Stimulated activated CD4-positive, alpha-beta T cell treated with anti-CD3 and anti-CD28 coated beads, Interleukin-15, amount 100 ng/mL, for 24 hours (primary cell): ENCODE results near the gene CRB1.

Experiments
- DNase-seq: peaks from one replicate; pipeline ENCODE4 v3.0.0-alpha.2; 2020

The CRB1 gene

DNA sequence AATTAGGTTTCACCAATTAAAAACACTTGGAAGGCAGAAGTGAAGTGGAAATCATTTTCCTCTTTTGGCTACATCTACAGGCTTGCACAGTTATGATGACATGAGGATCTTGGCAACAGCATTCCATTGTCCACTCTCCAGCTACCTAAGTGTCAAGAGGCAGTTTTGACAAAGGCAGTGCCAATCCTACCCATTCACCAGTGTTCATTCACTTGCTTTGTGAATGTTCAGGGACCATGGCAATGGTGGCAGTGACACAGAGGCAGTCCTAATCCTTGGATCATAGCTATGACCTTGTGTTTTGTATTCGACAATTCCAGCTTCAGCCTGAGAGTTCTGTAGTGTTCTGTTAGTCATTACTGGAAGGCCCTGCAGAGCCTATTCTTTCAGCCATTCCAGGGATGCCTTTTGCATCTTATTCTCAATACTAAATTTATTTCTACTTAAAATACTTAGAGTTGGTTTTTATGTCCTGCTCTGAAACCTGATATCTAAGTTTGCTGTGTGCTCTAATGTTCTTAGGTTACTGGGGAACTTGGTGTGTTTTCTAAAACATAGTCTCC lies 36.7 kb downstream of the CRB1 start:
- no peak for DNase-seq

GRCh38 chr1:197305925-197306324 lies 37.9 kb downstream of the CRB1 start:
- no peak for DNase-seq

DNA sequence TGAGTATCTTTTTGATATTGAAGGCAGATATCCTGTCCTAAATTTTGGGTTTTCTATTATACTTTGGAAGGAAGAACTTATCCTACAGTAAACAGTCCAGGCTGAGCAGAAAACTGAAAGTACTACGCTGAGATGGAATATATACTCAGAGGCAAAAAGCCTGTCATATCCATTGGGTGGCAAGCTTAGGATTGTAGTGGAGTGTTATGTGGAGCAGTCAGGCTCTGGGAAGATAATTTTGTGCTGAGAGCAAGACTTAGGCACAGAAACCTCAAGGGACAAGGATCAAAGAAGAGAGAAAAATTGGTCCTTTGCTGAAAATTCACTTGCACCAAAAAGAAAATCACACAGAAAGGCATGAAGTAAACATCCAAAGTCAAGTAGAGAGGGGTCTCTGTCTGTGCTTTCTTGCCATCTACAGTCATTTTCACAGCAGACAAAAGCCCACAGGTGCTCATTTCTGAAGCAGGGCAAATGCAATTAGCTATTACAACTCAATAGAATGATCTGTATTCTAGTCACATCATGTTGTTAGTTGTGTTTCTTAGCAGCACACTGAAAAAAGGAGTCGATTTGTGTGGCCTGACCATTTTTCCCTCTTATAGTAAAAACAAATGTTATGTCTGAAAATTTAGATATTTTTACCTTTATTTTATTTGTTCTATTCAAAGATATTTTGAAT lies 38.5 kb downstream of the CRB1 start:
- no peak for DNase-seq

DNA sequence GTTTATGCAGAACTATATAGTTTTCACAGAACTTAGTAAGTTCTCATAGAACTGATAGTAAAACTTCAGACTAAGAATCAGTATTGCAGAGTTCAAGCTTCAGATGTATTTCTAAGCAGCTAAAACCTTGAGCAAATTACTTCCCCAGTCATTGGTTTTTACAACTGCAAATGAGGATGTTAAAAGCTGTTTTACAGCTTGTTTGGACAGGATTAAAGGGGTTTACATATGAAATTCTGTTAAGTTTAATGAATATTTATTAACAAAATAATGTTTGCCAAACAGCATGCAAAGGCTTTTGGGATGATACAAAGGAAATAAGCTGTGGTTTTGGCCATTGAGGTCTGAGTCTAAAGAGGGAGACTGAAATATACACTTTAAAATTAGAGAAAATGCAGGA lies 39.1 kb downstream of the CRB1 start:
- DNase-seq = no peak

DNA sequence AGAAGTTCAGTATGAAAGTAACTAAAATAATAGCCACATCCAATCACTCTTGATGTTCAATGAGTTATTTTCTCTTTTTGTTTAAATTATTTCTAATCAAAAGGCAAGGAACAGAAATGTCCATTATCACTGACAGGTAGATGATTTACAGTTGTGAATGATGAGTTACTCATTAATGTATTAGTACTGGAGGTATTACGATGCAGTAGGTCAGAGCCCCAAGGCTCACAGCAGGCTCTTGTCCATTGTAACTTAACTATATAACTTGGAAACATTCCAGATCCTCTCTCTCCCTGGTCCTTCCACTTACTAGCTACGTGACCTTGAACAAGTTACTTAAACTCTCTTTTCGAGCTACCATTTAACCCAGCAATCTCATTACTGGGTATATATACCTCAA lies 39.5 kb downstream of the CRB1 start:
- no peak for DNase-seq

DNA sequence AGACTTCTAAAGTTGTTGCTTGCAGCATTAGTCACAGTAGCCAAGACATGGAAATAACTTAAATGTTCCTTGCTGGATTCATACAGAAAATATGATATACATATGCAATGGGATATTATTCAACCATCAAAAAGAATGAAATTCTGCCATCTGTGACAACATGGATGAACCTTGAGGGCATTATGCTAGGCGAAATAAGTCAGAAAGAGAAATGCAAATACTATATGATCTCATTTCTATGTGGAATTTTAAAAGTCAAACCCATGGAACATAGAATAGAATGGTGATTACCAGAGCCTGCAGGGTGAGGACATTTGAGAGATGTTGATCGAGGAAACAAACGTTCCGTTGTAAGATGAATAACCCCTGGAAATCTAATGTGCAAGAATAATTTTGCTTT lies 43.0 kb downstream of the CRB1 start:
- DNase-seq = no peak

GRCh38 chr1:197312163-197312562 lies 44.1 kb downstream of the CRB1 start:
- no peak for DNase-seq

- DNase-seq = no peak
Measured at GRCh38 chr1:197313713-197314112, 45.7 kb downstream of the CRB1 start.

DNA sequence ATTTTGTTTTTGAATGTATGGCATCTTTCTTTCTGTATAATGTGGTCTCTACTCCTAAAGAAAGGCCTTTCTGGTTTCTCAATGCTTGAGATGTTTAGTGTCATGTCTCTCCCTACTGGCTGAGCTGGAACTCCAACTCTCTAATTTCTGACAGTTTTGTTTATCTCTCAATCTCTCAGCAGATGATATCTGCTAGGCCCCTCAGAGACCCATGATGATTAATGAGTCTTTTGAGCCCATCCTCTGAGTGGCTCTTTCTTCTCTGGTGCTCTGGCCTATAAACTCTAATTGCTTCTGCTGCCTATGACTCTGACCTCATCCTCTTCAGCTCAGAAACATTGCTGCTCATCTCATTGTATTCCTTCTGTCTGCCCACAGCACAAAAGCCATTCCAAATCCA lies 46.6 kb downstream of the CRB1 start:
- DNase-seq = no peak

GRCh38 chr1:197319631-197320030 lies 51.6 kb downstream of the CRB1 start:
- no peak for DNase-seq

- no peak for DNase-seq
Measured at GRCh38 chr1:197320991-197321531, 53.0 kb downstream of the CRB1 start.

GRCh38 chr1:197321811-197322210 lies 53.8 kb downstream of the CRB1 start:
- DNase-seq = no peak

GRCh38 chr1:197327776-197328364 lies 59.8 kb downstream of the CRB1 start:
- no peak for DNase-seq

- DNase-seq = no peak
Measured at GRCh38 chr1:197330213-197330612, 62.2 kb downstream of the CRB1 start.

- no peak for DNase-seq
Measured at GRCh38 chr1:197331565-197331964, 63.5 kb downstream of the CRB1 start.

GRCh38 chr1:197333041-197333440 lies 65.0 kb downstream of the CRB1 start:
- DNase-seq = no peak

DNA sequence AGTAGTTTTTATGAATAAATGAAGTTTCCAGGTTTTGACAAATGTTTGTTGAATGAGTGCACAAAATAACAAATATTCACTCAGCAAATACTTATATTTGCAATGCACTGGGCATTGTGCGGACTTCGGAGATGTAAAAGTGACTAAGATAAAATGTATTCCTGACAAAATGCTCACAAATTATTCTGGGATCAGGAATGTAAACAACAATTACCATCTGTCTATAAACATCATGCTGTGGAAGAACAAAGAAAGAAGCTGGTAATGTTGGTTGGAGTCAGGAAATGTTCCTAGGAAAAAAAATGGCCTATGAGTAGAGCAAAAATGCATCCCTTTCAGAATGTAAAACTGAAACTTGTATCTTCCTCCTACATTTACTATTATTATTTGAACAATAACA lies 68.5 kb downstream of the CRB1 start:
- no peak for DNase-seq

- DNase-seq = no peak
Measured at GRCh38 chr1:197339106-197340060, 71.3 kb downstream of the CRB1 start.

- DNase-seq = no peak
Measured at GRCh38 chr1:197341626-197342025, 73.6 kb downstream of the CRB1 start.

GRCh38 chr1:197342044-197342565 lies 74.1 kb downstream of the CRB1 start:
- no peak for DNase-seq

DNA sequence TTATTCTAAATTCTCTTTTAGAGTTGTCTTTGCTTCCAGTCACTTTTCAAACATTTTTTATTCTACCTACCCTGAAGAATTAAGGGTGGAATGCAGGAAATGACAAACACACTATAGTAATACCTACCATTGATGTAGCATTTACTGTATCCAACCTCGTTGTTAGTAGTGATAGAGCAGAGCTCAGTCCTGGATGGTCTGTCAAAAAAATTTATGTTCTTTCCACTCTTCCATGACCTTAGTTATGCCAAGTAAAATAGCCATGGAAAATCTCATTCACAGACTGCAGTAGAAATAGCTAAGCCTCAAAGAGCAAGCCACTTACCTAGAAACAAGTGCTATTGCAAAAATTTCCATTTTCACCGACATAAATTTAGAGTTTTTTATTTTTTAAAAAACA lies 74.6 kb downstream of the CRB1 start:
- DNase-seq = no peak

DNA sequence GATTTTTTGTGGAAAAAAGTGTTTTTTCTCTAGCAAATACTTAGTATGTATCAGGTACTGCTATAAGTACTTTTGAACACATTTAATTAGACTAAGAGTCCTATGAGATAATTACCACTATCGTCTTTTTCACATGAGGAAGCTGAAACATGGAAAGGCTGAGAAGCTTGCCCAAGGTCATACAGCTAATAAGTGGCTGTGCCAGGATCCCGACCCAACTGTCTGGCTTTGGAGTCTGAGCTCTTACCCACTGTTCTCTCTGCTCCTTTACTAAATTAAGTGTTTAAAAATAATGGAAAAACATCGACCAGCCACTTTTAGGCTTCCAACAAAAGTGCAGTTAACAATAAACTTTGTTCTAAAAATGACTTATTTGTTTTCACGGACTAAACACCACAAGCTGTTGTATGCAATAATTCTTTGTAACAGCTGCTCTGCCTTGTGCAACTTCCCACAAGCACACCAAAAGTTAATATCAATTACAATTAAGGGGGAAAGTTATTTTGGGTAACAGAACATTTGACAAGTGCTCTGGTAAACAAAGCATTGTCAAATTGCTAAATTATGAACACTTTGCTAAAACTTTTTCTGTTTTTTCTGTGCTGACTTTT lies 75.7 kb downstream of the CRB1 start:
- no peak for DNase-seq
